H9 (cell line): ENCODE data around the gene GRID1. TPM values are rescaled to one million over a fixed set of nuclear protein-coding genes. Genes with fewer than 3 reads are reported as not detected.

ENCODE experiments used
- DNase-seq: peaks from one replicate; pipeline ENCODE4 v3.0.0-alpha.2; 2017
- H2AFZ ChIP-seq: one replicate; pipeline ENCODE4 v1.6.1; 2013; ENCODE audit warnings: mild to moderate bottlenecking, low read length, control low read depth, moderate library complexity
- H2AK5ac ChIP-seq: 2 replicates; pipeline ENCODE4 v1.6.1; 2013; ENCODE audit warnings: low read length, control low read depth, mixed read lengths; ENCODE audit not compliant: insufficient read length
- H2BK120ac ChIP-seq: one replicate; pipeline ENCODE4 v1.6.1; 2013; ENCODE audit warnings: low read depth, mild to moderate bottlenecking, low read length, control low read depth, inconsistent platforms; ENCODE audit not compliant: poor library complexity, severe bottlenecking
- H2BK12ac ChIP-seq: 2 replicates; pipeline ENCODE4 v1.6.1; 2013; ENCODE audit warnings: low read length, control low read depth, mixed read lengths, low read depth; ENCODE audit not compliant: insufficient read length
- H2BK15ac ChIP-seq: 2 replicates; pipeline ENCODE4 v1.6.1; 2013; ENCODE audit warnings: low read depth, low read length, control low read depth
- H2BK20ac ChIP-seq: one replicate; pipeline ENCODE4 v1.6.1; 2013; ENCODE audit warnings: low read depth, mild to moderate bottlenecking, low read length, control low read depth, inconsistent platforms; ENCODE audit not compliant: poor library complexity, severe bottlenecking
- H2BK5ac ChIP-seq: 2 replicates; pipeline ENCODE4 v1.6.1; 2013; ENCODE audit warnings: low read length, control low read depth, mixed read lengths; ENCODE audit not compliant: insufficient read length
- H3K14ac ChIP-seq: 2 replicates; pipeline ENCODE4 v1.6.1; 2013; ENCODE audit warnings: low read length, control low read depth; ENCODE audit not compliant: insufficient read depth
- H3K18ac ChIP-seq: 2 replicates; pipeline ENCODE4 v1.6.1; 2013; ENCODE audit warnings: low read depth, mild to moderate bottlenecking, mixed read lengths, low read length, control low read depth; ENCODE audit not compliant: insufficient read length
- H3K23ac ChIP-seq: 2 replicates; pipeline ENCODE4 v1.6.1; 2013; ENCODE audit warnings: low read length, control low read depth, mixed read lengths, low read depth; ENCODE audit not compliant: insufficient read length
- H3K23me2 ChIP-seq: 2 replicates; pipeline ENCODE4 v1.6.1; 2013; ENCODE audit warnings: low read depth, mild to moderate bottlenecking, mixed read lengths, low read length, control low read depth; ENCODE audit not compliant: insufficient read length, poor library complexity, severe bottlenecking
- H3K27ac ChIP-seq: 2 replicates; pipeline ENCODE4 v1.5.1; 2013; ENCODE audit warnings: low read length, control low read depth, mixed read lengths, low read depth; ENCODE audit not compliant: insufficient read length
- H3K27me3 ChIP-seq: 2 replicates; pipeline ENCODE4 v1.6.1; 2013; ENCODE audit warnings: low read length, control low read depth, inconsistent platforms; ENCODE audit not compliant: insufficient read depth
- H3K4ac ChIP-seq: 2 replicates; pipeline ENCODE4 v1.6.1; 2013; ENCODE audit warnings: low read depth, mild to moderate bottlenecking, control low read depth, inconsistent platforms, low read length, moderate library complexity
- H3K4me1 ChIP-seq: 2 replicates; pipeline ENCODE4 v1.6.1; 2013; ENCODE audit warnings: low read length, control low read depth, inconsistent platforms; ENCODE audit not compliant: insufficient read depth
- H3K4me2 ChIP-seq: 2 replicates; pipeline ENCODE4 v1.6.1; 2013; ENCODE audit warnings: low read length, control low read depth, mixed read lengths; ENCODE audit not compliant: insufficient read length, insufficient read depth
- H3K56ac ChIP-seq: 2 replicates; pipeline ENCODE4 v1.6.1; 2013; ENCODE audit warnings: low read depth, mild to moderate bottlenecking, mixed read lengths, low read length, control low read depth; ENCODE audit not compliant: insufficient read length
- H3K79me1 ChIP-seq: 2 replicates; pipeline ENCODE4 v1.6.1; 2013; ENCODE audit warnings: low read depth, mild to moderate bottlenecking, moderate library complexity, low read length, control low read depth, inconsistent platforms; ENCODE audit not compliant: insufficient read depth, poor library complexity, severe bottlenecking
- H3K79me2 ChIP-seq: 2 replicates; pipeline ENCODE4 v1.6.1; 2013; ENCODE audit warnings: low read length, control low read depth, inconsistent platforms; ENCODE audit not compliant: insufficient read depth
- H3K9ac ChIP-seq: 2 replicates; pipeline ENCODE4 v1.6.1; 2013; ENCODE audit warnings: low read length, control low read depth, mixed read lengths; ENCODE audit not compliant: insufficient read length; ENCODE audit errors: extremely low read depth
- H3K9me3 ChIP-seq: one replicate; pipeline ENCODE4 v1.6.1; 2013; ENCODE audit warnings: low read depth, low read length, inconsistent platforms; ENCODE audit not compliant: control insufficient read depth
- H3T11ph ChIP-seq: one replicate; pipeline ENCODE4 v1.6.1; 2013; ENCODE audit warnings: mild to moderate bottlenecking, low read length, control low read depth, inconsistent platforms
- H4K20me1 ChIP-seq: one replicate; pipeline ENCODE4 v1.6.1; 2013; ENCODE audit not compliant: control insufficient read depth, insufficient read length, insufficient read depth
- H4K5ac ChIP-seq: 2 replicates; pipeline ENCODE4 v1.6.1; 2013; ENCODE audit warnings: low read depth, mild to moderate bottlenecking, mixed read lengths, low read length, control low read depth; ENCODE audit not compliant: insufficient read length
- H4K8ac ChIP-seq: replicated peaks from 2 replicates; pipeline ENCODE4 v1.6.1; 2013; ENCODE audit warnings: low read length, control low read depth, mixed read lengths, low read depth; ENCODE audit not compliant: insufficient read length
- H4K91ac ChIP-seq: 2 replicates; pipeline ENCODE4 v1.6.1; 2013; ENCODE audit warnings: low read depth, mild to moderate bottlenecking, moderate library complexity, mixed read lengths, low read length, control low read depth; ENCODE audit not compliant: insufficient read length
- H3K27ac Mint-ChIP-seq, 3 experiments: 2 replicates in 2 of 3; 3 replicates in 1 of 3; pipeline ENCODE4 v1.8.0; 2020 to 2021; ENCODE audit warnings: mixed read lengths in 3 of 3, mild to moderate bottlenecking in 1 of 3, moderate library complexity in 1 of 3
- H3K27me3 Mint-ChIP-seq: 2 replicates; pipeline ENCODE4 v1.8.0; 2021; ENCODE audit warnings: low read depth, mild to moderate bottlenecking, moderate library complexity, mixed read lengths
- H3K36me3 Mint-ChIP-seq, 3 experiments: 2 replicates in 2 of 3; 3 replicates in 1 of 3; pipeline ENCODE4 v1.8.0; 2020 to 2021; ENCODE audit warnings: low read depth in 3 of 3, mixed read lengths in 3 of 3; ENCODE audit not compliant: insufficient read depth in 1 of 3
- H3K4me1 Mint-ChIP-seq, 2 experiments: 2 replicates each; pipeline ENCODE4 v1.8.0; 2020; ENCODE audit warnings: mixed read lengths in 2 of 2
- H3K4me3 Mint-ChIP-seq, 2 experiments: 2 replicates in 1 of 2; 3 replicates in 1 of 2; pipeline ENCODE4 v1.8.0; 2020 to 2021; ENCODE audit warnings: mild to moderate bottlenecking in 2 of 2, mixed read lengths in 2 of 2, moderate library complexity in 1 of 2
- H3K9me3 Mint-ChIP-seq, 2 experiments: 2 replicates in 1 of 2; 3 replicates in 1 of 2; pipeline ENCODE4 v1.8.0; 2020; ENCODE audit warnings: mild to moderate bottlenecking in 2 of 2, mixed read lengths in 2 of 2, moderate library complexity in 1 of 2
- CTCF ChIP-seq: fragments of 200-600 bp; sonication (generic); conservative IDR thresholded peaks from 3 replicates; pipeline ENCODE4 v1.8.0; 2021; ENCODE audit warnings: antibody characterized with exemption, mild to moderate bottlenecking
- WGBS: extraction: QIAGEN DNeasy Blood & Tissue Kit; methylation state at CpG from one replicate; pipeline ENCODE4 v1.1.7; 2013; ENCODE audit warnings: missing lambda C conversion rate, low lambda C conversion rate, mixed read lengths; ENCODE audit not compliant: insufficient read length; ENCODE audit errors: extremely low coverage; 5-methylcytosine and 5-hydroxymethylcytosine counted together
- total RNA-seq: library from RNA; stranded (reverse); gene quantifications from 2 replicates; pipeline ENCODE4 v1.2.1, GENCODE V29; 2021

The GRID1 gene
- total RNA-seq, 1 experiment from 2014 or later = 0.35 TPM

- Histone ChIP-seq H3K9me3 (no peaks in the 10 kb centered on the region), H3K4me1 (no peaks in the 10 kb centered on the region), H3K23ac (no peak overlapping the region), H2BK20ac (no peak overlapping the region), H3K4me2 (no peak overlapping the region), H3K79me2 (no peaks in the 10 kb centered on the region), H2BK5ac (no peak overlapping the region), H3K18ac (no peak overlapping the region), H3T11ph (no peak overlapping the region), H3K27ac (no peak overlapping the region), H4K20me1 (no peaks in the 10 kb centered on the region), H3K9ac (no peak overlapping the region), H3K56ac (no peak overlapping the region), H2BK120ac (no peak overlapping the region), H3K27me3 (no peaks in the 10 kb centered on the region), H4K5ac (no peak overlapping the region), H3K14ac (no peak overlapping the region), H3K79me1 (no peaks in the 10 kb centered on the region), H3K4ac (no peak overlapping the region), H2BK12ac (no peak overlapping the region), H4K8ac (no peak overlapping the region), H2AK5ac (no peak overlapping the region), H2AFZ (no peak overlapping the region), H2BK15ac (no peak overlapping the region), H3K23me2 (no peaks in the 10 kb centered on the region), H4K91ac (no peak overlapping the region)
- peaks cover 2% of the 10 kb centered on the region; the same call in 1 of the 2 replicates for H3K27me3 Mint-ChIP-seq
- DNase-seq = no peak
- no peak overlapping the region for H3K27ac Mint-ChIP-seq
- no CpG with 5 or more reads among the region's 7 CpGs for WGBS
- H3K4me1 Mint-ChIP-seq = 0 out of 4 replicates have a peak, but pooled peaks cover 2% of the 10 kb centered on the region in 2 experiments
- no peaks in the 10 kb centered on the region for H3K9me3 Mint-ChIP-seq
- TF ChIP-seq CTCF = no peak
- no peak overlapping the region for H3K4me3 Mint-ChIP-seq
- no peaks in the 10 kb centered on the region for H3K36me3 Mint-ChIP-seq
These were observed 186.6 kb downstream of the GRID1 start for GRCh38 chr10:86179961-86180360.
